ENCODE results near the gene SPATA19.

DNA sequence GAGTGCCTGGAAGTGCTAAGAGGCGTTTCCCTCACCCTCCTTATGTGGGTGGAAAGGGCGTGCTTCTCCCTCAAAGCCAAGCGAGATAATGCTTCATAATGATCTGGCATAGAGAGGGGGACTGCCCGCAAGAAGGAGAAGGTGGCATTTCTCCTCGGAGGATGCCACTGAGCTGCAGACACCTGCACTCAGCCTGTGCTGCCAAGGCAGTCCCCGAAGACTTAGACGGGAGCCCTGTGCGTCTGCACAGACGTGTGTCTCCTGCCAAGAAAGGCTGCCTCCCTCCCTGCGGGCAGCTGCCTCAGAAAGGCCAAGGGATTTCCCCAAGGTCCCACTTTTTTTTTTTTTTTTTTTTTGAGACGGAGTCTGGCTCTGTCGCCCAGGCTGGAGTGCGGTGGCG lies 48.1 kb upstream of the SPATA19 start:
- TF ChIP-seq, protein P1, sequence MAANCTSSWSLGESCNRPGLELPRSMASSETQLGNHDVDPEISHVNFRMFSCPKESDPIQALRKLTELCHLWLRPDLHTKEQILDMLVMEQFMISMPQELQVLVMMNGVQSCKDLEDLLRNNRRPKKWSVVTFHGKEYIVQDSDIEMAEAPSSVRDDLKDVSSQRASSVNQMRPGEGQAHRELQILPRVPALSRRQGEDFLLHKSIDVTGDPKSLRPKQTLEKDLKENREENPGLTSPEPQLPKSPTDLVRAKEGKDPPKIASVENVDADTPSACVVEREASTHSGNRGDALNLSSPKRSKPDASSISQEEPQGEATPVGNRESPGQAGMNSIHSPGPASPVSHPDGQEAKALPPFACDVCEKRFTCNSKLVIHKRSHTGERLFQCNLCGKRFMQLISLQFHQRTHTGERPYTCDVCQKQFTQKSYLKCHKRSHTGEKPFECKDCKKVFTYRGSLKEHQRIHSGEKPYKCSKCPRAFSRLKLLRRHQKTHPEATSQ (tag by site-specific recombination; IDR thresholded peaks at IDR 0.05) = no peak
- TF ChIP-seq ZNF274 (IDR thresholded peaks at IDR 0.05; ENCODE audit: low read length) = no peak
- TF ChIP-seq ZNF274 (tag by site-specific recombination; IDR thresholded peaks at IDR 0.05; ENCODE audit: borderline replicate concordance) = no peak
- no peak for TF ChIP-seq CTCF (tag by site-specific recombination; IDR thresholded peaks at IDR 0.05)
- TF ChIP-seq ZNF398 (tag by site-specific recombination; IDR thresholded peaks at IDR 0.05) = no peak
- TF ChIP-seq REST (tag by site-specific recombination; IDR thresholded peaks at IDR 0.05) = no peak
- no peak for TF ChIP-seq ZNF366 (tag by site-specific recombination; conservative IDR thresholded peaks at IDR 0.05)
- no peak for TF ChIP-seq ATF2 (tag by site-specific recombination; IDR thresholded peaks at IDR 0.05; ENCODE audit: low read depth)
- no peak for TF ChIP-seq ZNF133 (tag by site-specific recombination; IDR thresholded peaks at IDR 0.05)
- TF ChIP-seq GLI2 (tag by site-specific recombination; IDR thresholded peaks at IDR 0.05; ENCODE audit: borderline replicate concordance, low read depth) = no peak

Data from HEK293 (cell line).